HG03575 (cell line): ENCODE results near the gene ADAP2.
"Not testable (repeated sequence)": the region's sequence is repeated elsewhere in the genome, so short reads cannot be mapped to it uniquely, and the experiment has no call there.

Experiments used
- ATAC-seq: cut with Tn5 transposase; IDR thresholded peaks from one replicate; pipeline ENCODE4 v1.9.1; 2021; ENCODE audit not compliant: unreplicated experiment, insufficient number of reproducible peaks, low FRiP score; ENCODE audit errors: extremely low read depth

The ADAP2 gene

DNA sequence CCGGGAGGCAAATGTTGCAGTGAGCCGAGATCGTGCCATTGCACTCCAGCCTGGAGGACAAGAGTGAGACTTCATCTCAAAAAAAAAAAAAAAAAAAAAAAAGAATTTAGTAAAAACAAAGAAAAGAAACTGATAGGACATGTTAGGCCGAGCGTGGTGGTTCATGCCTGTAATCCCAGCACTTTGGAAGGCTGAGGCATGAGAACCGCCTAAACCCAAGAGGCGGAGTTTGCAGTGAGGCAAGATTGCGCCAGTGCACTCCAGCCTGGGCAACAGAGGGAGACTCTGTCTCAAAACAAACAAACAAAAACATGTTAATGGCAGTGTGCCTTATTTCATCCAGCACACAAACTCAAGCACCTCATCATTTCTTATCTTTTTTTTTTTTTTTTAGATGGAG is 42.6 kb downstream of the ADAP2 start:
- ATAC-seq: not testable (repeated sequence)

DNA sequence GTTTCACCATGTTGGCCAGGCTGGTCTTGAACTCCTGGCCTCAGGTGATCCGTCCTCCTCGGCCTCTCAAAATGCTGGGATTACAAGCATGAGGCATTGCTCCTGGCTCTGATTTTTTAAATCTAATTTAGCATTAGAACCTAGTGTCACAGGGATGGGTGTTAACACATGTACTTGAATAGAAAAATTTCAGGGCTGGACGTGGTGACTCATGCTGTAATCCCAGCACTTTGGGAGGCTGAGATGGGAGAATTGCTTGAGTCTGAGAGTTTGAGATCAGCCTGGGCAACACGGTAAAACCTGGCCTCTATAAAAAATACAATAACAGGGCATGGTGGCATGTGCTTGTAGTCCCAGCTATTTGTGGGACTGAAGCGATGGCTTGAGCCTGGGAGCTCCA is 43.1 kb downstream of the ADAP2 start:
- ATAC-seq: no peak

DNA sequence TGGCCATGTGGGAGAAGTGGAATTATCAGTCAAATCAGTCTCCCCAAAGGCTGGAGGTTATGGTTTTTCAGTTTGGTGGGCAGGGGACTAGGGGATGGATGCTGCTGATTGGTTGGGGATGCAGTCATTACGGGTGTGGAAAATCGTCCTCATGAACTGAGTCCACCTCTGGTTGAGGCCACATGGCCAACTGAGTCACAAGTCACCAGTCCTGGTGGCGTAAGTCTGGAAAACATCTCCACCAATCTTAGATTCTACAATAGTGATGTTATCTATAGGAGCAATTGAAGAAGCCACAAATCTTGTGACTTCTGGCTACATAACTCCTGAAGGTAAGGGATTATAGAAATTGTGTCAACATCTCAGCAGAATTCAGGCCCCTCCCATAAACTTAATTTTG is 43.9 kb downstream of the ADAP2 start:
- ATAC-seq: no peak

DNA sequence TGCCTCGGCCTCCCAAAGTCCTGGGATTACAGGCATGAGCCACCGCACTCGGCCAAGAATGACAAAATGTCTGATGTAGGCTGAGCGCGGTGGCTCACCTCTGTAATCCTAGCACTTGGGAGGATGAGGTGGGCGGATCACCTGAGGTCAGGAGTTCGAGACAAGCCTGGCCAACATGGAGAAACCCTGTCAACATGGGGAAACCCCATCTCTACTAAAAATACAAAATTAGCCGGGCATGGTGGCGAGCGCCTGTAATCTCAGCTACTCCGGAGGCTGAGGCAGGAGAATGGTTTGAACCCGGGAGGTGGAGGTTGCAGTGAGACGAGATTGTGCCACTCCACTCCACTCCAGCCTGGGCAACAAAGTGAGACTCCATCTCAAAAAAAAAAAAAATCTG is 46.2 kb downstream of the ADAP2 start:
- not testable (repeated sequence) for ATAC-seq

DNA sequence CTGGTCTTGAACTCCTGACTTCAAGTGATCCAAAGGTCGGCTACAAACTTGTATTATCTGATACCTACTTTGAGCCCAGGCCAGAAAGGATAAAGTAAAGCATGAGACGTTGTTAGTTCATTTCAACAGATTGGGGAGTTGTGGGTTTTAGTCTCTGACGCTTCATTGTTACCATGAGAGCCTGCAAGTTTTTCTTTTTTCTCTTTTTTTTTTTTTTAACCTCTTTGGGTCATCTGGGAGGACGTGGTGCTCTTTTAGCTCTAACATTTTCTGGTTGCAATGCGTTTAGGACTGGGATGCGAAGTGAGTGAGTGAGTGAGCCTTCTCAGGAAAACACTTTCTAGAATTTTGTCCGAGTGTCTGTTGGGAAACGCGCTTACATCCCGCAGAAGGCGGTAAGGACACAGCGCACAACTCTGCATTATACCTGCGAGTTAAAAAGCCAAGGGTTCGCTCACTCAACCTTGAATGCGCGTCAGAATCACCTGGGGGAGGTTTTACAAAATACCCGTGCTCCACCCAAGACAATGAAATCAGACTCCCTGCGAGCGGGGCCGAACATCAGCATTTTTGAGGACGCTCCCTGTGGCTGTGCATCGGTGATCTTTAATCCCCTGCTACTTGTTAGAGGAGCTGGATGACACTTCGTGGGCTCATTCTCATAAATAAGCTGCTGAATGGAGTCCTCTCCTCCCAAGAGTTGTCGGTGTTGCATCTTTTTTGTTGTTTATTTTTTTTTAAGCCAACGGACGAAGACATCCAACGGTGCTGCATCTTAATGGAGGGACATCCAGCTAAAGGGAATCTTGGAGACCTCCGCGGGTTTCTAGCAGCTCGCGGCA is 48.5 kb downstream of the ADAP2 start:
- ATAC-seq: no peak

DNA sequence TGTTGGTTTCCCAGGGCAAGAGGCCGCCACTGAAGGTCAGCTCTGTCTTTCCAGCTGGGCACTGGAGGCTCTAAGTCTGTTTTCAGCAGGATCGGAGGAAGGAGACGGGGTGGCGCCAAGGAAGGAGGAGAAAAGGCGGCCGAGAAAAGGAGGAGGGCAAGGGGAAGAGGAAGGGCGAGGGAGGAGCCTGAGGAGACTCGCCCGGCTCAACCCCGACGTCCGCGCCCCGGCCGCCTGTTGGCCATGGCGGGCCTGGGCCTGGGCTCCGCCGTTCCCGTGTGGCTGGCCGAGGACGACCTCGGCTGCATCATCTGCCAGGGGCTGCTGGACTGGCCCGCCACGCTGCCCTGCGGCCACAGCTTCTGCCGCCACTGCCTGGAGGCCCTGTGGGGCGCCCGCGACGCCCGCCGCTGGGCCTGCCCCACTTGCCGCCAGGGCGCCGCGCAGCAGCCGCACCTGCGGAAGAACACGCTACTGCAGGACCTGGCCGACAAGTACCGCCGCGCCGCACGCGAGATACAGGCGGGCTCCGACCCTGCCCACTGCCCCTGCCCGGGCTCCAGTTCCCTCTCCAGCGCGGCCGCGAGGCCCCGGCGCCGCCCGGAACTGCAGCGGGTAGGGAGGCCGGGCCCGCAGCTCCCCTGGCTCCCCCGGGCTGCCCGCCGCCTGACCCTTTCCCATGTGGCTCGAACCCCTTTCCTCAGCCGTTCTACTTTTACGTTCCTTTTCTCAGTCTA is 49.3 kb downstream of the ADAP2 start, which contains the start of gene RNF135:
Gene RNF135 (plus strand): TSS at position 209 of the 737 bp plus-strand sequence. CDS start 35 bp downstream, at position 244.
- no peak for ATAC-seq

DNA sequence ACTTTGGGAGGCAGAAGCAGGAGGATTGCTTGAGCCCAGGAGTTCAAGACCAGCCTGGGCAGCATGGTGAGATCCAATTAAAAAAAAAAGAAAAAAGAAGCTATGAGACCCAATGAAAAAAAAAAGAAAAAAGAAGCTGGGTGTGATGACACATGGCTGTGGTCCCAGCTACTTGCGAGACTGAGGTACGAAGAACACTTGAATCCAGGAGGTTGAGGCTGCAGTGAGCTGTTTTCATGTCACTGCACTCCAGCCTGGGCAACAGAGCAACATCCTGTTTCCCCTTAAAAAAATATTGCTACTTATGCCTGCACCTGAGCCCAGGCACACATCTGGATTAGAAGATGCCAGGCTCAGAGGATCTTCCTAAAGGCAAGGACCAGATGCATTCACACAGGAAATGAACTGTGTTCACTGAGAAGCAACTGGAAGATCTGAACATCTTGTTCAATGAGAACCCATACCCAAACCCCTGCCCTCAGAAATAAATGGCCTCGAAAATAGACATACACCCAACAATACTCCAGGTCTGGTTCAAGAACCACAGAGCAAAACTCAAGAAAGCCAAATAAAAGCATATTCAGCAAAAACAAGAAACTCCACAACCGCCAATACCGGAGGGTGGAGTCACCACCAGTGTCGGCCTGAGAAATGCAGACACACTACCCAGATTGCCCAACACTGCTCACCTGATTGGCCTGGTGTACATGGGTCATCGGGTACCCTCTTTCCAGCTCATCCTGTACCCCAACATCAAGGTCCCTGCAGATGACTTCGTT is 53.5 kb downstream of the ADAP2 start:
- no peak for ATAC-seq

DNA sequence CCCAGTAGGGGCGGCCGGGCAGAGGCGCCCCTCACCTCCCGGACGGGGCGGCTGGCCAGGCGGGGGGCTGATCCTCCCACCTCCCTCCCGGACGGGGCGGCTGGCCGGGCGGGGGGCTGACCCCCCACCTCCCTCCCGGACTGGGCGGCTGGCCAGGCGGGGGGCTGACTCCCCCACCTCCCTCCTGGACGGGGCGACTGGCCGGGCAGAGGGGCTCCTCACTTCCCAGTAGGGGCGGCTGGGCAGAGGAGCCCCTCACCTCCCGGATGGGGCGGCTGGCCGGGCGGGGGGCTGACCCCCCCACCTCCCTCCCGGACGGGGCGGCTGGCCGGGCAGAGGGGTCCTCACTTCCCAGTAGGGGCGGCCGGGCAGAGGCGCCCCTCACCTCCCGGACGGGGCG is 58.2 kb downstream of the ADAP2 start:
- not testable (repeated sequence) for ATAC-seq

DNA sequence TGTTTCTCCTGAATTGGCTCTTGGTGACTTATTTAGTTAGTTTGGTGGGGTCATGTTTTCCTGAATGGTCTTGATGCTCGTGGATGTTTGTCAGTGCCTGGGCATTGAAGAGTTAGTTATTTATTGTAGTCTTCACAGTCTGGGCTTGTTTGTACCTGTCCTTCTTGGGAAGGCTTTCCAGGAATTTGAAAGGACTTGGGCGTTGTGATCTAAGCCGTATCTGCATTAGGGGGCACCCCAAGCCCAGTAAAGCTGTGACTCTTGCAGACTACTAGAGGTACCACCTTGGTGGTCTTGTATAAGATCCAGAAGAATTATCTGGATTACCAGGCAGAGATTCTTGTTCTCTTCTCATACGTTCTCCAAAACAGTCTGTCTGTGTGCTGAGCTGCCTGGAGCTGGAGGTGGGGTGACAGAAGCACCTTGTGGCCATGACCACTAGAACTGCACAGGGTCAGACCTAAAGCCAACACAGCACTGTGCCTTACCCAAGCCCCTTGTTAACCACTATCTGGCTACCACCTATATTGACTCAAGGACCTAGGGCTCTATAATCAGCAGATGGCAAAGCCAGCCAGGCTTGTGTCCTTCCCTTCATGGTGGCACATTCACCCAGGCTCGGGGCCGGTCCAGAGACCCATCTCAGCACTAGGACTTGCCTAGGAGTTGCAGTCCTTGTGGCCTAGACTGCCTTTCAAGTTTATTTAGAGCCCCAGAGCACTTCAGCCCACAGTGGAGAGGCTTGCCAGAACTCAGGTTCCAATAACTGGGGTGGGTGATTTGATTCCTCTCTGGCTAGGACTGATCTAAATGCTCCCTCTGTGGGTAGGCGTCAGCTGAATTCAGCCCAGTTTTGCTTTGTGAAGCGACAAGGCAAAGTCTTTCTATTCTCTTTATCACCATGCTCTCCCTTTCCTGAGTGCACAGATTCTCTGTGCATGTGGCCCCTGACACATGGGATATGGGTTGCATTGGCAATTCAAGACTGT is 60.1 kb downstream of the ADAP2 start:
- no peak for ATAC-seq

DNA sequence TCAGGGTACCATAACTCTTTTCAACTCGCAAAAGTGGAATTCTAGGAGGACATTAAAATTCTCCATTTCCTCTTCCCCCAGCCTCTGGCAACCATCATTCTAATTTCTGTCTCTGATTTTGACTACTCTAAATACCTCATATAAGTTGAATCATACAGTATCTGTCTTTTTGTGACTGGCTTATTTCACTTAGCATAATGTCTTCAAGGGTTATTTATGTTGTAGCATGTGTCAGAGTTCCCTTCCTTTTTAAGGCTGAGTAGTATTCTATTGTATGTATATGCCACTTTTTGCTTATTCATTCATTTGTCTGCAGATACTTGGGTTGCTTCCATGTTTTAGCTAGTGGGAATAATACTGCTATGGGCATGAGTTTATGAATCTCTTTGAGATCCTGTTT is 61.1 kb downstream of the ADAP2 start:
- ATAC-seq: no peak

DNA sequence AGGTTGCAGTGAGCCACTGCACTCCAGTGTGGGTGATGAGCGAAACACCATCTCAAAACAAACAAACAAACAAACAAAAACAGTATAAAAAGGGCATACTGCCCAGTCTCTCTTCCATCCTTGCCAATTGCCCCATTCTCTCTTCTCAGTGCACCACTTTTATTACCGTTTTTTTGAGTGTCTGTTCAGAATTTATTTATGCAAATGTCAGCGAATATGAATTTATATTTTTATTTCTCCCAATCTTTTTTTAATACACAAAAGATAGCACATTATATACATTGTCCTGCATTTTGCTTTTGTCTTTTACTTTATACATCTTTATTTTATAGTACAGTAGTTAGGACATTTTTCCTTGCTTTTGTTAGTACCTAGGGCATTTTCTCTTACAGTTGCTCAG is 68.7 kb downstream of the ADAP2 start:
- no peak for ATAC-seq

DNA sequence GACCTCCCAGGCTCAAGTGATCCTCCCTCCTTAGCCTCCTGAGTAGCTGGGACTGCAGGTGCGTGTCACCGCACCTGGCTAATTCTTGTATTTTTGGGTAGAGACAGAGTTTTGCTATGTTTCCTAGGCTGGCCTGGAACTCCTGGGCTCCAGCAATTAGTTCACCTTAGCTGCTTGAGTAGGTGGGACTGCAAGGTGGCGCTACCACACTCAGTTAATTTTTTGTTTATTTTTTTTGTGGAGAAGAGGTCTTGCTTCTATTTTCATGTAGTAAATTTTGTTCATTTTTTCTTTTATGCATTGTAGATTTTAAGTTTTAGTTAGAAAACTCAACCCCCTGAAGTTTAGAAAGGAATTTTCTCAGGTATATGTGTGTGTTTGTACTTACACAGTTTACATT is 70.8 kb downstream of the ADAP2 start:
- no peak for ATAC-seq

DNA sequence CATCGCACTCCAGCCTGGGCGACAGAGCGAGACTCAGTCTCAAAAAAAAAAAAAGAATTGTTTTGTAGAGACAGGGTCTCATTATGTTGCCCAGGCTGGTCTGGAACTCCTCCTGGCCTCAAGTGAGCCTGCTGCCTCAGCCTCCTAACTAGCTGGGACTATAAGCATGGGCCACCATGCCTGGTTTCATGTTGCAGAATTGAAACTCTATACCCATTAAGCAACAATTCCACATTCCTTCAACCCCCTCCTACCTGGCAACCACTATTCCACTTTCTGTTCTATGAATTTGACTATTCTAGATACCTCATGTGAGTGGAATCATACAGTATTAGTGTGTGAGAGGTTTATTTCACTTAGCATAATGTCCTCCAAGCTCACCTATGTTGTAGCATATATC is 73.6 kb downstream of the ADAP2 start:
- no peak for ATAC-seq

DNA sequence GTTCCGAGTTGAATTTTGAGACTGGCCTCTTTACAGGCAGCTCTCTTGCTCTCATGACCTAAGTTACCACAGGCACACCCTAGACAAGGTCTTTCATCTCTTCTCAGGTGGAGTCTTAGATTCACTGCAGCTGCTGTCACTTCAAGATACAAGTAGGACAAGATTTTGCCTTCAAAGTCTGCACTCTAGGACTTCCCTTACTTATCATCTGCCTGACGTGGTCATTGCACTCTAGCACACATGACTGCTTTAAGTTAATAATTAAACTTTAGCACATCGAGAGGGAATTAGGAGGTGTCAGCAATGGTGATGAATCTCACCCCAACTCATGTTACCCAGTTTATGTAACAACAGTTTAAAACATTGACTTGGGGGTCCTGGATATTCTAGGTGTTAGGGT is 74.7 kb downstream of the ADAP2 start:
- no peak for ATAC-seq

DNA sequence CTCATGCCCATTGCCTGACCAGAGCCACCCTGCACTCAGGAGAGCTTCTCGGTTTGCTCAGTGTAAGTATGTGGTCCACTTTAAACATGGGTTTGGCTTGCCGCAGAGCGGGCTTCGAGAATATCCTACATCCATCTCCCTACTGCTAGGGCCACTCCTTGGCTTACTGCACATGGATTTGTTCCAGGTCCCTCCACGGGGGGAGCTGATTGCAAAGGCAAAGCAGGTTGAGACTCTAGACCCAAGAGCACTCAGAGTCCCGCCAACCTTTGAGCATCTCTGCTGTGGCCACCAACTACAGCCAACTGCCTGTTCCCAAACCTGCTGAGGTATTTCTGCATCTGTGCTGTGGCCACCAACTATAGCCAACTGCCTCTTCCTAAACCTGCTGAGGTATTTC is 75.5 kb downstream of the ADAP2 start:
- no peak for ATAC-seq

DNA sequence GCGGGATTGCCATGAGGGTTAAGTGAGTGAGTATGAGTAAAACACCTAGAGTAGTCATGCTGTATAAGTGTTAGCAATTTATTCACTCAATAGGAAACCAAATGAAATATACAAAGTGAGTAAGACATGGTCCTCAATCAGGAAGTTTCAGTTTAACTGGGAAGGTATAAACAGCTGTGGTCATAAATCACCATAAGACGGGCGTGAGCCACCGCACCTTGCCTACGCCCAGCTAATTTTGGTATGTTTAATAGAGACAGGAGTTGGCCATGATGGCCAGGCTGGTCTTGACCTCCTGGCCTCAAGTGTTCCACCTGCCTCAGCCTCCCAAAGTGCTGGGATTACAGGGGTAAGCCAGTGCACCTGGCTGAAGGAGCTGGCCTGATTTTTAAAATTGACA is 76.1 kb downstream of the ADAP2 start:
- ATAC-seq: no peak

DNA sequence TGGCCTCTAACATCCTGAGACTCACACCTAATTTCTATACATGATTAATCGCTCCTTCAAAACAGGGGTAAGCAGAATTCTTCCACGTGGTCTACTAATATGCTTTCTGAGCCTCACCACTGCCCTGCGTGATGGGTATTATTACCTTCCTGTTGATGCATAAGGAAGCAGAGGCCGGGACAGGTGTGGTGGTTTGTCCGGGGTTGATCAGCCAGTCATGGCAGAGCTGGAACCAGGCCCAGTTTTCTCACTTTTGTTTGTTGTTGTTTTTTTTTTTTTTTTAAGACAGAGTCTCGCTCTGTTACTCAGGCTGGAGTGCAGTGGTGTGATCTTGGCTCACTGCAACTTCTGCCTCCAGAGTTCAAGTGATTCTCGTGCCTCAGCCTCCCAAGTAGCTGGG is 80.3 kb downstream of the ADAP2 start:
- ATAC-seq: no peak

DNA sequence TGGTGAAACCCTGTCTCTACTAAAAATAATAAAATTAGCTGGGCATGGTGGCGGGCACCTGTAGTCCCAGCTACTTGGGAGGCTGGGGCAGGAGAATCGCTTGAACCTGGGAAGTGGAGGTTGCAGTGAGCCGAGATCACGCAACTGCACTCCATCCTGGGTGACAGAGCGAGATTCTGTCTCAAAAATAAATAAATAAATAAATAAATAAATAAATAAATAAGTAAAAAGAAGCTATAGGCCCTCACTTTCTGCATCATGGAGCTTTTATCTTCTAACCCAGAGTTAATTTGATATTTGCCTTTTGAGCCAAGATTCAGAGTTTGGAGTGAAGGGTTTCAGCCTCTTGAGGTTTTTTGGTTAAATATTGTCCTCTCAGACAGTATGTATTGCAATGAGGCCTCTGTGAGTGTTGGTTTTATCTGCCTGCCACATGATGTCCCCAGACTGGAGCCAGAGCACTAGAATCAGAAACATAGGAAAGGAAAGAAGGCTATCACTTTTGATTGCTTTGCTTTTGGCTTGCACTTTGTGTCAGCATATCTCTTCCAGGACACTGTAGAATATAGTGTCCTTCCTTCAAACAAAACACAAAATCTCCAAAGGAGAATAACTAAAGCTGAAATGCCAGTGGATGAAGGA is 81.6 kb downstream of the ADAP2 start:
- no peak for ATAC-seq
